ENCODE results near the gene CHP1. TPM values are rescaled to one million over a fixed set of nuclear protein-coding genes. Genes with fewer than 3 reads are reported as not detected.
A peak's percentile ranks its signal among the peaks of the same experiment; 100 is the strongest.
"Not testable (repeated sequence)": the region's sequence is repeated elsewhere in the genome, so short reads cannot be mapped to it uniquely, and the experiment has no call there.

CHP1 gene
- total RNA-seq, 1 experiment from 2014 or later = 91.1 TPM

- POLR2A ChIA-PET = interaction anchor here (0.5 to 1.6 kb wide), 4 partner anchors 8 to 45 kb away, joined by 3 to 5 read pairs (median 4); no protein-coding TSS in a partner anchor
- CTCF ChIA-PET = no interaction called here
- Mint-ChIP-seq H3K36me3 (ENCODE audit: insufficient read depth, unreplicated experiment) (peaks cover 29% of the 10 kb centered on the region), H3K9me3 (ENCODE audit: unreplicated experiment) (no peaks in the 10 kb centered on the region), H3K4me1 (ENCODE audit: insufficient read depth, unreplicated experiment) (peaks cover 9% of the 10 kb centered on the region), H3K27ac (ENCODE audit: low read depth, unreplicated experiment) (peak overlapping the region; percentile 44), H3K27me3 (ENCODE audit: insufficient read depth, unreplicated experiment) (no peaks in the 10 kb centered on the region), H3K4me3 (ENCODE audit: unreplicated experiment) (no peak overlapping the region)
- TF ChIP-seq CTCF (IDR thresholded peaks at IDR 0.05; ENCODE audit: unreplicated experiment) = no peak
- no peak for DNase-seq (ENCODE audit: unreplicated experiment)
- no TSS peak for BruUV-seq (replicated peaks)
- intact Hi-C loops (cut with micrococcal nuclease) = no loop called here
These were observed 7.0 kb downstream of the CHP1 start for GRCh38 chr15:41238100-41238499.

- Mint-ChIP-seq H3K4me3 (ENCODE audit: unreplicated experiment) (no peak overlapping the region), H3K4me1 (ENCODE audit: insufficient read depth, unreplicated experiment) (no peaks in the 10 kb centered on the region), H3K27ac (ENCODE audit: low read depth, unreplicated experiment) (no peak overlapping the region), H3K9me3 (ENCODE audit: unreplicated experiment) (no peaks in the 10 kb centered on the region), H3K36me3 (ENCODE audit: insufficient read depth, unreplicated experiment) (peaks cover 41% of the 10 kb centered on the region), H3K27me3 (ENCODE audit: insufficient read depth, unreplicated experiment) (no peaks in the 10 kb centered on the region)
- no peak for TF ChIP-seq CTCF (IDR thresholded peaks at IDR 0.05; ENCODE audit: unreplicated experiment)
- no peak for DNase-seq (ENCODE audit: unreplicated experiment)
- no TSS peak for BruUV-seq (replicated peaks)
- ChIA-PET POLR2A (interaction anchor here (0.6 to 1.8 kb wide), 6 partner anchors 8 to 839 kb away, joined by 3 to 5 read pairs (median 4); partner anchors contain the start of genes CHP1 and EXD1), CTCF (interaction anchor here (0.6 kb wide), 1 partner anchor 17 kb away, joined by 3 read pairs; no protein-coding TSS in a partner anchor)
- intact Hi-C loops (cut with micrococcal nuclease) = no loop called here
These were observed 10.3 kb downstream of the CHP1 start for GRCh38 chr15:41241221-41241964.

DNA sequence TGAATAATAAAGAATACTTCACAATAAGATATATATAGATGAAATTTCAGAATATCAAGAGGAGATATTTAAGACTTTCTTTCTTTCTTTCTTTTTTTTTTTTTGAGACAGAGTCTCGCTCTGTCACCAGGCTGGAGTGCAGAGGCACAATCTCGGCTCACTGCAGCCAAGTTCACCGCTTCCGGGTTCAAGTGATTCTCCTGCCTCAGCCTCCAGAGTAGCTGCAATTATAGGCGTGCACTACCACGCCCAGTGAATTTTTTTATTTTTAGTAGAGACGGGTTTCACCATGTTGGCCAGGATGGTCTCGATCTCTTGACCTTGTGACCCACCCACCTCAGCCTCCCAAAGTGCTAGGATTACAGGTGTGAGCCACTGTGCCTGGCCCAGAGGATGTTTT, 19.7 kb downstream of the CHP1 start:
- POLR2A ChIA-PET = interaction anchor here (5.3 kb wide), 1 partner anchor 18 kb away, joined by 91 read pairs; the partner anchor contains the start of genes CHP1 and EXD1
- peaks cover 12% of the 10 kb centered on the region for H3K4me1 Mint-ChIP-seq (ENCODE audit: insufficient read depth, unreplicated experiment)
- intact Hi-C loops (cut with micrococcal nuclease); BruUV-seq (replicated peaks); CTCF ChIA-PET; H3K27ac Mint-ChIP-seq (ENCODE audit: low read depth, unreplicated experiment); DNase-seq (ENCODE audit: unreplicated experiment); H3K9me3 Mint-ChIP-seq (ENCODE audit: unreplicated experiment); H3K27me3 Mint-ChIP-seq (ENCODE audit: insufficient read depth, unreplicated experiment); H3K4me3 Mint-ChIP-seq (ENCODE audit: unreplicated experiment): not testable (repeated sequence)
- H3K36me3 Mint-ChIP-seq (ENCODE audit: insufficient read depth, unreplicated experiment) = peaks cover 66% of the 10 kb centered on the region

DNA sequence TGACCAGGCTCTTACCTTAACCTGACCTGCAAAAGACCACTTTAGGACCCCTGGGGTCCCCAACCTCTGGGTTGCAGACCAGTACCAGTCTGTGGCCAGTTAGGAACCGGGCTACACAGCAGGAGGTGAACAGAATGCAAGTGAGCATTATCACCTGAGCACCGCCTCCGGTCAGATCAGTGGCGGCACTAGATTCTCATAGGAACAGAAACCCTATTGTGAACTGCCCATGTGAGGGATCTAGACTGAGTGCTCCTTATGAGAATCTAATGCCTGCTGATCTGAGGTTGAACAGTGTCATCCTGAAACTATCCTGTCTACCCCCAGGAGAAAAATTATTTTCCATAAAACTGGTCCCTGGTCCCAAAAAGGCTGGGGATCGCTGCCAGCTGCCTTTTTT, 20.3 kb downstream of the CHP1 start:
- Mint-ChIP-seq H3K4me1 (ENCODE audit: insufficient read depth, unreplicated experiment) (peaks cover 13% of the 10 kb centered on the region), H3K4me3 (ENCODE audit: unreplicated experiment) (no peak overlapping the region), H3K27ac (ENCODE audit: low read depth, unreplicated experiment) (no peak overlapping the region), H3K27me3 (ENCODE audit: insufficient read depth, unreplicated experiment) (no peaks in the 10 kb centered on the region), H3K36me3 (ENCODE audit: insufficient read depth, unreplicated experiment) (peaks cover 63% of the 10 kb centered on the region), H3K9me3 (ENCODE audit: unreplicated experiment) (no peaks in the 10 kb centered on the region)
- ChIA-PET CTCF (no interaction called here), POLR2A (interaction anchor here (0.6 to 5.3 kb wide), 3 partner anchors 18 to 163 kb away, joined by 3 to 91 read pairs (median 4); partner anchors contain the start of genes CHP1 and EXD1)
- intact Hi-C loops (cut with micrococcal nuclease) = no loop called here
- no peak for TF ChIP-seq CTCF (IDR thresholded peaks at IDR 0.05; ENCODE audit: unreplicated experiment)
- no TSS peak for BruUV-seq (replicated peaks)
- no peak for DNase-seq (ENCODE audit: unreplicated experiment)
